ENCODE results near the gene RNF133.

RNF133 gene, protein sequence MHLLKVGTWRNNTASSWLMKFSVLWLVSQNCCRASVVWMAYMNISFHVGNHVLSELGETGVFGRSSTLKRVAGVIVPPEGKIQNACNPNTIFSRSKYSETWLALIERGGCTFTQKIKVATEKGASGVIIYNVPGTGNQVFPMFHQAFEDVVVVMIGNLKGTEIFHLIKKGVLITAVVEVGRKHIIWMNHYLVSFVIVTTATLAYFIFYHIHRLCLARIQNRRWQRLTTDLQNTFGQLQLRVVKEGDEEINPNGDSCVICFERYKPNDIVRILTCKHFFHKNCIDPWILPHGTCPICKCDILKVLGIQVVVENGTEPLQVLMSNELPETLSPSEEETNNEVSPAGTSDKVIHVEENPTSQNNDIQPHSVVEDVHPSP

DNA sequence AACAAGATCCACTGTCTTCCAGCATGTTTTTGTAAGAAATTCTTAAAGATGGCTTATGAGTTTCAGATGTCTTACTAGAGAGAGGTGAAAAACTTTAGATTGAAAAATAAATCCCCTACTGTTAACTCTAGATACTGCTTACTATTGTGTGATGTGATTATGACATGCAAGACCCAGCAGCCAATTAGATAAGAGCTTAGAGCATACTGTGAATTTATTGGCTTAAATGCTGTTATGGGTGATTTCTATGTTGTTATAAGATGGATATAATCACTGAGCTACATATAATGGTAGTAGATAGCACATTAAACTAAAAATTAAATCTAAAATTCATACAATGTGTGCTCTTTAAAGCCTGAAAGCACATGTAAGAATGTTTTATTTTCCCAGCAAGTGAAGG is at the start of gene RNF133:
Gene RNF133, minus strand, starts transcription at position 101 of the 400 bp plus-strand sequence. CDS start 199 bp downstream, outside the sequence.
- FAIRE-seq: no peak

DNA sequence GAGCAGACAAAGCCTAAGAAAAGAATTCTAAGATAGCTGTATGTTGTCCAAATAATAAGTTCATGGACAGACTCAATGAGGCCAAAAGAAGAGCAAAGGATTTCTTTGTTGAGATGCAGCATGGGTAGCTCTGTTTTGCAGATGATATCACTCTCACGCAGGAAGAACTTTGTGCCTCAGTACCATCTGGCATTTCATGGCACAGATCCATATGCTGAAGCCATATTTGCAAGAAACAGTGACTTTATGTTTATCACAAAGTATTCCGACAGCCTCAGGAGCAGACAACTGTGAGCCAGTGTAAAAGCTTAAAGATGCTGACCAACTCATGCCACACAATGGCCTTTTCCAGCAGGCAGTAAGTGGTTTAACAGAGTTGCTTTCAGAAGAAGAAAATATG is 49.3 kb upstream of the RNF133 start:
- no peak for FAIRE-seq

DNA sequence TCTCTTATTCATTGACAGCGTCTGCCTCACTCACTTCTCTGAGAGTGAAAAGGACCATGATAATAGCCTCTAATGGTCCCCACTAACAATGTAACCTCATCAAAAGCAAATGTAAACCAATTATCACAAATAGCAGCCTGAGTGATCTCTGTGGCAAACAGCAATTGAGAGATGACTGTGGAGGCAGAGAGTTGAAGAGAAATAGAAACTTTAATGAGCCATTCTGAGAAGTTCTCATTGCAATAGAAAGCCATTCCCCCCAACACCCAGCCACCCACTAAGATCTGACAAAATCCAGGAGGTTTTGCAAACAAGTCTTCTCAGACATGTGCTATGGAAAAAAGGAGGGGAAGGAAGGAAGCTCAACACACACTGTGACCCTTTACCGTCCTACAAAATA is 48.0 kb upstream of the RNF133 start:
- no peak for FAIRE-seq

DNA sequence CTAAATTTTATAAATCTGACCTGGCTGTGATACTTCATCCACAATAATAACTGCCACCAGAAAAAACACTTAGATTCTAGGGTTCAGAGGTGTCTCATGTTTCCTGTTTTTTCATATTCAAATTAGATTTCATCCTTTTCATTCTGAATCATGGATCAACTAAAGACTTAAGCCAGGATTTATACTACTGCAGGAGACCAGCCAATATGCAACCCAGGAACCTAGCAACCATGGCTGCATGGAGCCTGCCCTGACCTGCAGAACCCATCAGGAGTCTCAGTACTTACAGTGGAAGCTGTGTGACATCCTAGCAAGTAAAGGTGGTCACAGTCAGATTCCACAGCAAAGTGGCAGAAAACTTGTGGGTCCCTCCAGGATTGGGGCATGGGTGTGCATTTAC is 44.3 kb upstream of the RNF133 start:
- no peak for FAIRE-seq

DNA sequence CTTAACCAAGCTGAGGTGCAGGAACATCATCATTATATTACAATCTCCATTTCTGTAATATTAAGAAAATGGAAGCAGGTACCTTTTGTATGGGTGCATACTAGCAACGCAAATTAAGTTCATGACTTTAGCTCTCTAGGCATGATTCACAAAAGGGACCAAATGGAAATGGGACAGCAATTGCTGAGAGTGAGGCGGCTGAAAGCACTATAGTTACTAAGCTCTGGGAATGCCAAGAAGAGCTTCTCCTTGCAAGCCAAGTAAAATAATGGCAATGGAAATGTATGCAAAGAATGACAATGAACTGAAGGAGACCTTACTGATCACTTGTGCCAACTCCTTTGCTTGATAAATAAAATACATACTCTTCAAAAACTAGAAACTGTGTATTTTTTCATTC is 40.0 kb upstream of the RNF133 start:
- no peak for FAIRE-seq

DNA sequence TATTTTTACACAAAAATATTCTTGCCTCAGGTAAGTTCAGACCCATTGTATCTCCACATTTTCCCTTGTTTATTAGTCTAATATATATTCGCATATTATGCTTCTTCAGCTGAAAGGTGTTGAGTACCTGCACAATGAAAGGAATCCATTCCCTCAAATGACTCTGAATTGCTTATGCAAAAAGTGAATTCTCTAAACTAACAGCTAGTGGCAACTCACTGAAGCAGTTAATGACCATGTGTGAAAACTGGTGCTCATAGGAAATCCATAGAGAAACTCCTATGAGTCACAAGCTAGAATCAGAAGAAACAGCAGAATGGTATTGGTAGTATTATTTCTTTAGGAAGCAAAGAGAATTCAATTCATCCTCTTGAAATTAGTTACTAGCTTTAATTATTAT is 37.3 kb upstream of the RNF133 start:
- no peak for FAIRE-seq

DNA sequence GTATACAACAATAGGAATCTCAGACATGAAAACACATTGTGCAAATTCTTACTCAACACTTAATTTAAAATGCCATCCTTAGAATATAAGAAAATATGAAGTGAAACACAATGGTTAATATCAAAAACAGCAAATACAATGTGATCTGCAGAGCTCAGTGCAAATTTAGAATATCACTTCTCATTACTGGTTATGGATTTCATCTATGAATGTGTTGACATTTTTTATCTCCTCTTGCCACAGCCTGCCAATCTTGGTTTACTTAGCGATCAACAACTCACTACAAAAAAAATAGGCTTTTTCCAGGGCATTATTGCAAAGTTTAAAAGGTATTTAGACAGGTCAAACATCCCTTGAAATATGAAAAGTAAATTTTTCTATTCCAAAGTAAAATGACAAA is 28.8 kb upstream of the RNF133 start:
- no peak for FAIRE-seq

DNA sequence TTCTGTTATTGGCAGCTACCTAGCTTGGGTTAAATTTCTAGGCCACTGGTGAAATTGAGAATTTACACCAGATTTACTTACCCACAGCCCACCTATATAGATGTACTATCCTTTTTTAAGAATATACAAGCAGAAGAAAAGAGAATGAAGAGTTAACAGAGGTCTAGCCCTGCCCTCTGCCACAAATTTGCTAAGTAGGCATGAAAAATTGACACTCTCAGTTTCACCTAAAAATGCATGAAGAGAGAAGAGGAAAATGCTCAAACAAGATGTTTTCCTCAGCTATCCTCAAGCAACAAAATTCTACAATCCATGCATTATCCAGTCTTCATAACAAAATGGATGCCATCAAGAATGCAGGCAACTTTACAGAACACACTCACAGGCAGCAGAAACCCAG is 28.4 kb upstream of the RNF133 start:
- FAIRE-seq: no peak

DNA sequence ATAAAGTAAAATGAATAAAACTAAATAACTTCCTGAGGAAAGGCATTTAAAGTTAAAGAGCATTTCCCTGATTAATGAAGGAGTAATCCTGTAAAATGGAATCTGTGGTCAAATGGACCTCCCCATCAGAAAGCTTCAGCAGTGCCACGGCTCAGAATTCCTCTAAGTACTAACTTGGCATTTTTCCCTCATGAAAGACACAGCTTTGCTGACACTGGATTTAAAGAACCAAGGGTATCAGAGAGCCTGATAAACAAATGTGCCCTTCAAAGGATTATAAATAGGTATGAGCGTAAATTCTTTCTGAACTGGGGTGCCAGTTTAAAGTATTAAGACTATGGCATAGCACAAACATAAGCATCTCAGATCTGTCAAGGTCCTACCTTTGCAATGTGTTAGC is 28.0 kb upstream of the RNF133 start:
- FAIRE-seq: no peak

DNA sequence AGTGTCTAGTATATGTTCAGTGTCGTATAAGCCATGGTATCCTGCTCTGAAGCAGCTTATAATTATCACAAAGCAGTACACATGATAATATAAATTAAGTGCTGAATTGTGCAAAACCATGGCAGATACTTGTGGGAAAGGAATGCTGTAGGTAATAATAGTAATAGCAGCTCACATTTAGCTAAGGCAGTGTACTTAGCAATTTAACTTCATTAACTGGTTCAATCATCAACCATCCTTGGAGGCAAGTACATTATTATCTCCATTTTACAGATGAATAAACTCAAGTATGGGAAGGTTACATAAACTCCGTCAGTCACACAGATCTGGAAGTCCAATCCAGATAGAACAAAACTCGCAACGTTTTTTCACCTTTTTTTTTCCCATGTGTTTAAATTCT is 25.4 kb upstream of the RNF133 start:
- no peak for FAIRE-seq

DNA sequence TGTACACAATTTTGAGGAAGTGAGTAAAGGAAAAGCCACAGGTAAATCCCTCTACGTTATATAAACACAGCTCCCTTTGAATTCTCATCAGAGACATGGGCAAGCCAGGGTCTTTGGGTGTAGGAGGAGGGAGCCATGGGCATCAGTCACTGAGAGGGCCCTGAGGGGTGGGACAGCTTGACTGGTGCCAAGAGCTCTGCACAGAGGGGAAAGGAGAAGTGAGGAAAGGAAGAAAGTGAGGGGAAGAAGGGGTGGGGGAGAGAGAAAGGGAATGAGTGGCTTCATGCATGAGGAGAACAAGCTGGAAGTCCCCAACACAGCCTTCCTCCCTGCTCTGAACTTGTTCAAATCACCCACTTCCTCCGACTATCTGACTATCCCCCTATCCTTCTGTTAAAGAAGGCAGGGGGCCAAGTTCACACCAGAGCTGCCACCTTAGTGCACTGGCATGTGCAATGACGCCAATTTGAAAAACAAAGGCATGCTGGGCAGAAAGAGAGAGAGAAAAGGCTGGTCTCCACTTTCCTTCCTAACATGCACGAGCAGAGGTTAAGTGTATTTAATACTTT is 20.2 kb upstream of the RNF133 start:
- no peak for FAIRE-seq

DNA sequence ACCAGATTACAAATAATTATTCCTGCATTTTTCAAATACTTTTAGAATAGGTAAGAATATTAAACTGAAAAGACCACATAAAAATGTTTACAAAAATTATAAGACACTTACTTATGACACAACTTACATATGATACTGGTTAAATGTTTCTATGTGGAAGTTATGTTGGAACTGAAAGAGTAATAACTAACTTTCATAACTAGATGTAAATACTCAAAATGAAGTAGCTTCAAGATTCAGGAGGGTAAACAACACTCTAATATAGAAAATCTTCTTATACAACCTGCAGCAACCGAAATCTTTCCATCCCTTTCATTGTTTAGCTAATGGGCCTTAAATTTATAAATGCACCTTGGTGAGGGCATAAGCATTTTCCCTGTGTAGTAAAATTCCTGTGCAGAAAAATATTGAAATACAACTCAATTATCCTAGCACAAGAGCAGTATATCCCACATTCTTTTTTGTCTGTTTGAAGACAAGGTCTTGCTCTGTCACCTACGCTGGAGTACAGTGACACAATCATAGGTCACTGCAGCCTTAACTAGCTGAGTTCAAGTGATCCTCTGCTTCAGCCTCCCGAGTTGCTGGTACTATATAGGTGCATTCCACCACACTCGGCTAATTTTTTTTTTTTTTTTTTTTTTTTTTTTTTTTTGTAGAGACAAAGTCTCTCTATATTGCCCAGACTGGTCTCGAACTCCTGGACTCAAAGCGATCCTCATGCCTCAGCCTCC is 18.6 kb upstream of the RNF133 start:
- no peak for FAIRE-seq

DNA sequence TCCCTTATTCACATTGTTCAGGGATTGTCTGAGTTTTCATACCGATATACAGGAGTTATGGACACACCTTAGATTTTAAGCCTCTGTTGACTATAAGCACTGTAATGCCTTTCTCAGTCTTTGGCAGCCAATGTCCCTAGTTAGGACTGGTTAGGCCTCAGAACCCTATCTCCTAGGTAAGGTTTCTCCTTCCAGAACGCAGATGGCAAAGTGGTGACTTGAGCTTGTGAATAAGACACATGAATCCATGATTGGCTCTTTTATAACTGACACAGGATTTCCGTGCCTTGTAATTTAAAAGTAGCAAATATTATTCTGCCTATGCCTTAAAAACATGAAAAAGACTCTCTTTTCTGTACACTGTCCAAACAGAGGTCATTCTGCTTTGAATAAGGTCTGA is 16.3 kb upstream of the RNF133 start:
- FAIRE-seq: no peak

DNA sequence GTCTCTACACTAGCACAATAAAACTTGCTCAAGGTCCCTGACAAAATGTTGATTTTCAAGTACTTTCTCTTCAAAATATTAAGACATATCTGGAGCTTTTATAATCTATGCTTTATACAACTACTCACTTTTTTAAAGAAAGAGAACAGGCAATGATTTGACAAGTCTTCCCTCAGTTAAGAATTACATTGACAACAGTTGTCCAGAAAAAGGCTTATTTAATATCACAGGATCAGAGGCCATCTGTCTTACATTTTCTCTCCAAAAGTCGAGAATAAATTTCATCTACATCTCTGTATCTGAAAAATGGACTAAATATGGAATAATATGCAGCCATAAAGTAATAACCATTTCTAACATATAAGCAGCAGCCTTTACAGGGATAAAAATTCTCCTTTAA is 12.0 kb upstream of the RNF133 start:
- no peak for FAIRE-seq

DNA sequence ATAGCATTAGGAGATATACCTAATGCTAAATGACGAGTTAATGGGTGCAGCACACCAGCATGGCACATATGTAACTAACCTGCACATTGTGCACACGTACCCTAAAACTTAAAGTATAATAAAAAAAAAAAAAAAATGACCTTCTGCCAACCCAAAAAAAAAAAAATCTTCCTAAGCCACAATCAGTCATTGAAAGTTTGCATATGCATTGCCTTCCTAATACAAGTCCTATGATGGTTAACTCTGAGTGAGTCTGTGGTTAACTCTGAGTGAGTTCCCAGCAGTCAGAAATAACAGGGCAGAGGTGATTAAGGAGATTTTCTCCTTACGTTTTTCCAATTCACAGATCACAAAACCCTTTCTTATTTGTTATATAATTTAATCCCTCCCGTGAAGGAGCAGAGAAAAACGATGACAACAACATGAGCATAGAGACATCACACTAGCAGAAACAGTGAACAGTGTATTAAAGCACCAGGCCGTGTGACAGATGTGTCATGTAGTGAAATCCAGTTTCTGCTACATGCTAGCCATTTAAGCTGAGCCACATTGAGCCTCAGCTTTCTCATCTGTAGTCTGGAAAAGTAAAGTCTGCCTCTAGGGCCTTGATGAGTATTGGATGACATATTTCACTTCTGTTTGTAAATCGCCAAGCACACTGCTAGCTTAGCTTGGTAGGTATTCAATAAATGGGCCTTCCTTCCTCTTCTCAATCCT is 11.2 kb upstream of the RNF133 start:
- no peak for FAIRE-seq

DNA sequence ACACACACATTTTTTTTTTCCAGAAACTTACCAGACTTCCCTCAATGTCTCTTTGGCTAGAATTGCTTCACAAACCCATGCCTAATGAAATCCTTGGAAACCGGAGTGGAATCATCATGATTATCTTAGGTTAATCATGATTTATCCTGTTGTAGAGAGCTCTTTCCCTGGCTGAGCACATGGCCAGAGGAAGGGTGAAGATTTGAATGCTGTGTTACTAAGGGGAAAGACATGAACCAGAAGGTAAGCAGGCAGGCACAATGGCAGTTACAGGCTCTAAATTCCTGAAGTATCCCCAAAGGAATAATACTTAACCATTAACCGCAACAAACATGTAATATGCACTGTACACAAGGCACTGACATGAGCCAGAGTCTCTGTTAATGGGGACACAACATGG is 7.9 kb upstream of the RNF133 start:
- no peak for FAIRE-seq

DNA sequence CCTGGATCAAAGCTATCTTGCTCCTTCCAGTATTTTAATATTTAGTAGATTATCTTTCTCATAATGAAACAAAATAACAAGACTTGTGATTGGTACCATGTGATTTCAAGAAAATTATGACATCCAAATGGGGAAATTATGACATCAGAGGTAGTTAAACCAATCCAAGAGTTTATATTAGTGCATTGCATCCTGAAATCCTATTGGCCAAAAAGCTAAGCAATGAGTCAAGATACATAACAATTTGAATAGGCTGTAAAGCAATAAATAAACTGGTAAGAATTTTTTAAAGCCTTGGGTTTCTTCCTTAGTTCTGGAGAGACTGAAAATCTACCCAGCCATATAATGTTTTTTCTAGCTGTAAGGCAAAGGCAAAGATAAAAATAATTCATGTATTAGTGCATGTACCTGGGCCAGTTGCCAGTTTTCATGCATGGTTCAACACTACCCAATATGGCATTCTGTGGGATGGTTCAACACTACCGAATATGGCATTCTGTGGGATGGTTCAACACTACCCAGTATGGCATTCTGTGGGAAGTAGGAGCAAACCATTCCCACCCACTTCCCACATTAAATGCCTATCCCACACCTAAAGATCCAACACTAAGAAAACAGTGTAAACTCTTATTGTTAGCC is 4.1 kb upstream of the RNF133 start, which contains the start of gene RNF148:
Gene RNF148, minus strand, starts transcription at position 51 of the 639 bp plus-strand sequence. CDS start 172 bp downstream, outside the sequence.
- FAIRE-seq: no peak

DNA sequence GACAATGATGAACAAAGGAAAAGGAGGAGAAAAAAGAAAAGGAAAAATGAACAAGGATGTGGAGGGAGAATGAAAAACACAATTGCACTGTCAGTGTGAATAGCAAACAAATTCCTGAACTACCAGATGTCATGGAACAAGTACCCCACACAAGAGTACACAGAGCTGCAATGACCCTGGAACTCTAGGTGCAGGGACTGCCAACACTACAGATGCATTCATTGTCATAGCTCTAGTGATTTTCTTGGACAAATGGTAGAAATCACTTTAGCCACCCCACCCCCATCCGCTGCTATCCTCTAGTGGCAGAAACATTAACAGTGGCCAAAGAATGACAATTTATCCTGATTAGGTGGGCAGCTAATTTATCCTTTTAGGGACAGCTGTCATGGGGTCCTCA is 3.1 kb downstream of the RNF133 start:
- no peak for FAIRE-seq

DNA sequence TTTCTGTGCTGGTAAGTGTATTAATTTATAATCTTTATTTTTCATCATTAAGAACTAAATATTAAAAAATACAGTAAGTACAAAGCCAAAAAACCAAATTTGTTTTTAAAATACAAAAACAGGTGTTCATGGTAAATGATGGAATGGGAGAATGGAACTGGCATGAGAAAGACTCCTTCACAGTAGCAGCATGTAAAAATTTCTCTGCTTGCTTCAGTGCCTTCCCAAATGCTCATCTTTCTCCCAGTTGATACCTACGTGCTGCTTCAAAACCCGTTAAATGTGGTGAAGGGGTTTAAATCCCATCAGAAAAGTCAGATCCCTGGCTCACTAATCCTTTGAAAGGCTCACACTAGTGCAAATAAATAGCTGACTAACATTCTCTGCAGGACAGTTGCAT is 4.2 kb downstream of the RNF133 start:
- FAIRE-seq: no peak

DNA sequence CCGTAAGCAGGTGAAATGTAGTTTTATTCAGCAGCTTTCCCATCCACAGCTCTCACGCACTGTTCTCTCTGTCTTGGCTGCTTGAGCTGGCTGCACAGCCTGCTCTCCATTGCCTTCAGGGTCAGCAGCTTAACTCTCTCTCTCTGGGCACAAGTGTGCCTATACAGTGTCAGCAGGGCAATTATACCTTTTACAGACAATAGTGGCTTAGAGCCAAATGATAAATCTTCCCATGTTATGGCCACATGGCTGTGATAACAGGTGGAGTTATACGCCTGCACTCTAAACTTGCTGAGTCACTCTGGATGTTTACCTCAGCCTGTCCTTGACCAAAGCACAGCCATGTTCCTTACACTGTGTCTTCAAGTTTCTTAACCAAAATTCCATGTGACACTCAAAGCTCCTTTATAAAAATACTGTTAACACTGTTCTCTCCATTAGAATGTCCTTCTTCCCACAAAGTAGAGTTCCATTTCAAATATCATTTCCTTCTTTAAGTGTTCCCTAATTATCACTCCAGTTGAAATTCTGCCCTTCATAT is 6.1 kb downstream of the RNF133 start:
- FAIRE-seq: no peak

DNA sequence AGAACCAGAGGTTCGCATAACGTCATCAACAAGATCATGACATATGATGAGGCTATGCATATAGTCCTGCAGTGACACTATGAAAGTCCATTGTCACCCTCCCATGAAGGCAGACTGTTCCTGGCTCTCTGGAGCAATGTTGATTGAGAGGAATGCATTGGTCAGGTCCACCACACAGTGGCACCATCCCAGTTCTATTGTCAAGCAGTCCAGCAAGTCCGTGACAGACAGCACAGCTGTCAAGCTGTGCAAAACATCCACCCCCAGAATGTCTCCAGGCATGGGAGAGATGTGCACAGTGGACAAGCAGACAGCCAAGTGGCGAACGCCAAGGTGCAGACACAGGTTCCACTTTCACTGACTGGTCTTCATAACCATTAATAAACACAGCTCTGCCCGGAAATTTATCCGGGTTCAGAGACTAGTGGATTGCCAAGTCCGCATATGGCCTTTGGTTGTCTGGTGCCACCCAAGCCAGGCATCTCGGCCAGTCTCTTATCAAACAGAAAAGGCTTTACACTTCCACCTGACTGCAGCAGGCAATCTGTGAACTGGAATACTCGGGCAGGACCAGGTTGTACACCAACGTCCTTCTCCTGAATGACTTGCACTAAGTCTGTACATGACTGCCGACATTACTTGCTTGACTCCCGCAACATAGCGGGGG is 7.2 kb downstream of the RNF133 start:
- FAIRE-seq: no peak
